Activated CD4-positive, alpha-beta T cell treated with anti-CD3 and anti-CD28 coated beads, Interleukin-2, Interleukin-4, amounts not matched to agents 100 ng/mL and 50 ng/mL, durations not matched to agents 16 hours and 8 hours (primary cell): ENCODE measurements around the gene GPRASP3.
"Not testable (repeated sequence)": the region's sequence is repeated elsewhere in the genome, so short reads cannot be mapped to it uniquely, and the experiment has no call there.

ENCODE experiments used
- DNase-seq: peaks from one replicate; pipeline ENCODE4 v3.0.0-alpha.2; 2020; ENCODE audit warnings: low spot score

The GPRASP3 gene, protein sequence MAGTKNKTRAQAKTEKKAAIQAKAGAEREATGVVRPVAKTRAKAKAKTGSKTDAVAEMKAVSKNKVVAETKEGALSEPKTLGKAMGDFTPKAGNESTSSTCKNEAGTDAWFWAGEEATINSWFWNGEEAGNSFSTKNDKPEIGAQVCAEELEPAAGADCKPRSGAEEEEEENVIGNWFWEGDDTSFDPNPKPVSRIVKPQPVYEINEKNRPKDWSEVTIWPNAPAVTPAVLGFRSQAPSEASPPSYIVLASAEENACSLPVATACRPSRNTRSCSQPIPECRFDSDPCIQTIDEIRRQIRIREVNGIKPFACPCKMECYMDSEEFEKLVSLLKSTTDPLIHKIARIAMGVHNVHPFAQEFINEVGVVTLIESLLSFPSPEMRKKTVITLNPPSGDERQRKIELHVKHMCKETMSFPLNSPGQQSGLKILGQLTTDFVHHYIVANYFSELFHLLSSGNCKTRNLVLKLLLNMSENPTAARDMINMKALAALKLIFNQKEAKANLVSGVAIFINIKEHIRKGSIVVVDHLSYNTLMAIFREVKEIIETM

DNA sequence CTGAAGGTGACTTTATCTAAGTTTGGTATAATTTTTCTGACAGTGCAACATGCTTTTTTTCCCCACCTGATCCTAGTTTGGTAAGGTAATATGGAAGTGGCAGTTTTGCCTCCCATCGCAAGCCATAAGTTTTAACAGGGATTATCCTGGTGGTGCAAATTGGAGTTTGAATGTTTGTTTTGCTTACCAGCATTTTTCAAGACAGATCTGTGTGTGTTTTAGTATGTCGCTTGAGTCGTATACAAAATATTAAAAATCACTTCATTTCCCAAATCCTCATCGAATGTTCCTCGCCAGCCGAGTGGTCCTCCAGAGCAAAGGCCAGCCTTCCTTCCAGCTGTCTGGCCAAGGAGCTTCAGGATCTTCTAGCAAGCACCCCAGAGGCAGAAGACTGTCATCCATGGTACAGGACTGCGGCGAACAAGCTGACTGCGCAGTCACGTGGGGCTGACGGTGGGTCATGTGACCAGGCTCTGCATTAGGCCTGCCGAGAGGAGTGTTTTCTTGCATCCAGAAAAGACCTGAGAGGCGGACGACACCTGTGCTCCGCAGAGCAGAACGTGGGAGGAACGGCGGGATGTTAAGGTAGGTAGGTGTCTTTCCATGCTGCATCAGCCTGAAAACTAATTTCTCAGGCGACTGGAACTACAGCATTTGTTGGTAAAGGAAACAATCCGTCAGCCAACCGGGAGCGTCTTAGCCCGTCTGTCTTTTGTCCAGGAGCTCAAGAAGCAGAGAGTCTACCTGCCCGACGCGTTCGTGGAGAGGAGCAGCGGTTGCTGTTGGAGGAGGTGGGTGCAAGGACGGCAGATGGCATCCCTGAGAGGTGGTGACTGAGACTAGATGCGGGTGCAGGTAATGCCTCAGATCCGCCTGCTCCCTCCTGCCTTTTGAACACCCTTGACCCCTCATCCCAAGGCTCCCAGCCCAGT is at the start of gene GPRASP3:
TSS of gene GPRASP3 (plus strand) at position 507 of the 932 bp plus-strand sequence. CDS start 28,253 bp downstream, outside the sequence.
- DNase-seq: peak; percentile 62

DNA sequence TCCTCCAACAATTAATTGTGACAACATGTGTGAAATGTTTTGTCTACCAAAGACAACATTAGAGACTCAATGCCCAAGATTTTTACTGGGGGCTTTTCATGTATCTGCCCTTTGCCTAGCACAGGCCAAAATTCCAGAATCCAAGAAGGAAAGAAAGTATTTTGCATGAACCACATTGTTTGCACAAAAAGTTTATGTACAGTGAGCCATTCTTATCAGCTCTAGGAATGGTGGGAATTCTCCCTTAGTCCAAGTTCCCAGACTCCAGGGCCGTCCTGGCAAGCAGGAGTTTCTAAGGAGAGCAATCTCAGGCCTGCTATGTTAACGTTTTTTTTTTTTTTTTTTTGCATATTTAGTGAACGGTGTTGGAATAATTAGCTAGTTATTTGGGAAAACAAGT is 47.7 kb upstream of the GPRASP3 start:
- DNase-seq: no peak

DNA sequence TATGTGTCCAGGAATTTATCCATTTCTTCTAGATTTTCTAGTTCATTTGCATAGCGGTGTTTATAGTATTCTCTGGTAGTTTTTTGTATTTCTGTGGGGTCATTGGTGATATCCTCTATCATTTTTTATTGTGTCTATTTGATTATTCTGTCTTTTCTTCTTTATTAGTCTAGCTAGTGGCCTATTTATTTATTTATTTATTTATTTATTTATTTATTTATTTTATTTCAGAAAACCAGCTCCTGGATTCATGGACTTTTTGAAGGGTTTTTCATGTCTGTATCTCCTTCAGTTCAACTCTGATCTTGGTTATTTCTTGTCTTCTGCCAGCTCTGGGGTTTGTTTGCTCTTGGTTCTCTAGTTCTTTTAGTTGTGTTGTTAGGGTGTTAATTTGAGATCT is 43.1 kb upstream of the GPRASP3 start:
- not testable (repeated sequence) for DNase-seq

DNA sequence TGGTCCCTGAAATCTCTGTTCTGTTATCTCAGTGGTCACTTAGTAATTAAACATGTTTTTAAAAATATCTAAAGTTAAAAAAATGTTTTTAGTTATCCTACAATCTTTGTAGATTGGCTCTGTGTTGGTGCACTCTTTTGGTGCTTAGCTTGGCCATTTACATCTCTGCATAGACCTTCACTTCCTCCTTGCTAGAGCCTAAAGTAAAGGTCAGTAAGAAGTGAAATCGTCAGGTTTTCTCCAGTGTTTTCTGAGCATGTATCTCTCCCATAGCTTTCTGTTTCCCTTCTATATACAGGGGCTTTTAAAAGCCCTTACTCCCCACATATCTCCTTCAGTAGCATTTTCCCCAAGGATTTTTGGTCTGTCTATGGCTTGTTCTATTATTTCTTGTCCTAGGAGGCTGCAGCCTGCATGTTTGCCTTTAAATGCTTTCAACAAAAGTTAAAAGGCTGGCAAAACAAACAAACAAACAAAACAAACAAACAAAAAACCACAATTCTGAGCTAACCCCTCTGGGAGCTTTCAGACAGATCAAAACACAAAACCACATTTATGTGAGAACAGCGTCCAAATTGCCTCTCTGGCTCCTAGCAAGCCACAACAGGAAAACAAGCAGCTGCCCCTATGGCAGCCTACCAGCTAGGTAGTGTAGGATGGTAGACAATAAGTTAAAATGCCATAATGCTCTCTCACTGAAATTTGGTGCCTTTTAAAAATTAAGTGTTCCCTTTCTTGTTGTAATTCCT is 35.6 kb upstream of the GPRASP3 start:
- no peak for DNase-seq

DNA sequence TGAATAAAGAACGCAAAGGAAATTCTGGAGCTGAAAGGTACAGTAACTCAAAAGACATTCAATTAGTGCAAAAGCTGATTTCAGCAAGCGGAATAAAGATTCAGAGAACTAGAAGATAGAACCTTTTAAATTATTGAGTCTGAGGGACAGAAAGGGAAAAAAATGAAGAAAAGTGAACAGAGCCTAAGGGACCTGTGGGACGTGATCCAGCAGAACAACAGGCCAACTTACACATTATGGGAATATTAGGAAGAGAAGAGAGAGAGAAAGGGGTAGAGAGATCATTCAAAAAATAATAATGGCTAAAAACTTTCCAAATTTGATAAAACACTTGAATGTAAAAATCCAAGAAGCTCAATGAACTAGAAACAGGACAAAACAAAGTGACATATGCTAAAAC is 25.8 kb upstream of the GPRASP3 start:
- DNase-seq: no peak

DNA sequence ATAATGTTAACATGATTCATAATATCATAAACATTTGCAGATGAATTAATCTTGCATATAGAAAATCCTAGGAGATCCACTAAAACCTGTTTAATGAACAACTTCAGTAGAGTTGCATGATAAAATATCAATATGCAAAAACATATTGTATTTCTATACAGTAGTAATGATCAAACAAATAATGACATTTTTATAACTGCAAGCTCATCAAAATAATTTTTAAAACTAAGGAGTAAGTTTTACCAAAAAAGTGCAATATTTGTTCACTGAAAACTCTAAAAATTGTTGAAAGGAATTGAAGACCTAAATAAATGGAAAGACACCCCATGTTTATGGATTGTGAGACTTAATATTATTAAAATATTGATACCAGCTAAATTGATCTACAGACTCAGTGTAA is 24.2 kb upstream of the GPRASP3 start:
- no peak for DNase-seq

DNA sequence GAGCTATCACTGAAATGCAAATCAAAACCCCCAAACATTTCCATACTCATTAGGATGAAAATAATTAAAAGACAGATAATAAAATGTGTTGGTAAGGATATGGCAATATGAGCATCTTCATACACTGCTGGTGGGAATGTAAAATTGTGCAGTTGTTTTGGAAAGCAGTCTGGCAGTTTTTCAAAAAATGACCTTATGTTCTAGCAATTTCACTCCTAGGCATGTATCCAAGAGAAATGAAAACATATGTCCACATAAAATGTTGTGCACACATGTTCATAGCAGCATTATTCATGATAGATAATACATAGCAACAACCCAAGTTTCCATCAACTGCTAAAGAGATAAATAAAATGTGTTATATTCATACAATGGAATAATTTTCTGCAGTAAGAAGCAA is 23.0 kb upstream of the GPRASP3 start:
- DNase-seq: no peak

DNA sequence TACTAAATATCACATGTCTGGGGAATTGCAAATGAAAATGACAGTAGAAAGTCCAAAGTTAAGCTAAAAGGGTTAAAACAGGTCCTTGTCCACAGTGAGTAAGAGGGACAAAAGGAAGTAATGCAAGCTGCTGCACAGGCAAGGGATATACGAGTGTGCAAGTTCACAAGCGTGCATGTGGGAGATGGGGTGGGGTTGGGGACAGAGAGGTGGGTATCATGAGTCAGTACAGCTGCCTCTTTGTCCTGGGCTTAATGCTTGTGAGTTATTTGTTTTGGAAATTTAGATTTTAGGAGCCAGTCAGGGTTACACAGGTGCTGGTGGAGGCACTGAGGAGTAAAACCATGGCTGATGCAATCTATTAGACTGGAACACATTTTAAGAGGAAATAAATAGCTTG is 11.6 kb upstream of the GPRASP3 start:
- no peak for DNase-seq

DNA sequence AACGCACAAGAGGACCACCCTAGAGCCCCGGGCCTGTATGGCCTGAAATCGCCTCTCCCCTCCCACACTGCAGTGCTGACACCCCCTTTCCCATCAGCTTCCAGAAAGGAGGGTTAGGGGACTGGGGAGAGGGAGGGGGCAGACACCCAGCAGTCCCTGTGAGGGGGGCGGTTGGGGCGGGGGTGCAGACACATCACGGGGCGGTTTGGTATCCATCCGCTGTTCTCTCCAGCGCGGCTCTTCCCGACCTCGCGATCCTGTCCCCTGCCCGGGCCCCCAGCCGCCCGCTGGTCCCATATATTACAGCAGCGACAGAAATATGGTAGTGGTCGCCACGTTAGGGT is 8.7 kb upstream of the GPRASP3 start:
- DNase-seq: no peak

DNA sequence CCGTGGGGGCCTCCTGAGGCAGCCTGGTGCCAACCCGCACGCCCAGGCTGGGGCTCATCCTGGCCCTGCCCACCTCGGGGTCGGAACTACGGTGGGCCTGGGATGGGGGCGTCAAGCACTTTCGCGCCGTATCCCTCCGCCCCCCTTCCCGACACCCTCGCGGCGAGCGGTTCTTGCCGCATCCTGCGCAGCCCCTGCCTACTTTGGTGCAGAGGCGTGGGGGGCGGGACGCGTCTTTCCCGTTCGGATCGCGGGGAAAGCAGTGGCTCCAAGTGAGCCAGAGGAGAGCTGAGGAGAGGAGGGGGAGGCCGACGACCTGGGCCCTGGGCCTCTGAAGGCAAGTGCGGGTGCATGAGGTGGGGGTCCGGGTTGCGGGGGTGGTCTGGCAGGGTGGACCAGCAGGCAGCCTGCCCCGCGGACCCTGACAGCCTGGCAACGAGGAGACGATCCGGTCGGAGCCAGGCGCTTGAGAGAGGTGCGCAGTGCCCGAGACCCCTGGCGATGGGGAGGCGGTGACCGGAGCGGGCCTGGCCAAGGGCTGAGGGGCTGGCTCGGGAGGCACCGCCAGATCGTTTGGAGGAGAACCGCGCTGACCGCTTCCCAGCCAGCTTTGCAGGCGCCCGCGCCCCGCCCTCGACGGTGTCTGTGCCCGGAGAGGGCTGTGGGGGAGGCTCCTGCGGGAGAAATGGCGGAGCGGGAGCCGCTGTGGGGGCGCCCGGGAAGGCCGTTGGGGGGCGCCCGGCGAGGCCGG is 8.2 kb upstream of the GPRASP3 start, which contains the start of gene GPRASP2:
TSS of gene GPRASP2 (plus strand) at position 233 of the 751 bp plus-strand sequence. CDS start 2,422 bp downstream, outside the sequence.
- no peak for DNase-seq

DNA sequence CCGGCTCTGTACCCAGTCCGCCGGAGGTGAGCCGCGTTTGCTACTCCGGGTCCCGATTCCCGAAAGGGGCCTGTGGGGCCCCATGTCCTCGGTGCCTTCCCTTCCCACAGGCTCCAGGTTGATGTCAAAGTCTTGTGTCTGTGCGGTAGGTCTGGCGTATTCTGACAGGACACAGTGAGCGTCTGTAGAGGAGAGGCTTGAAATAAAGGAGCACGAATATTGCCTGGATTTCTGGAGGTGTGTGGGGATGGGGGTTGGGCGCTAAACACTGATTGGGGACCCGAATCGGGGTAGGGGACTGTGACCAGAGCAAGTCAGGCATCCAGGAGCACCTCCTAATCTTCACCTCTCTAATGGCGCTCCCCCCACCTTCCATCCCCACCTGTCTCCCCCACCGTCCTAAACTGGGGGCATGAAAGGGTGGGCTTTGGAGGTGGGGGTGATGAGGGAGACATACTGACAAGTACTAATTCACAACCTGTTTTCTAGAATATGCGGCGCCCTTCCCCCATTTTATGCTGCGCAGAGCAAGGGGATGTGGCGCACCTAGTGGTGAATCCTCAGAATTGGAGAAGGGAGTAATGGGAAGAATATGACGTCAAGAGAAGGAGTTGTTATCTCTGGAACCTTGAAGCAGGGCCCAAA is 7.4 kb upstream of the GPRASP3 start:
- no peak for DNase-seq

DNA sequence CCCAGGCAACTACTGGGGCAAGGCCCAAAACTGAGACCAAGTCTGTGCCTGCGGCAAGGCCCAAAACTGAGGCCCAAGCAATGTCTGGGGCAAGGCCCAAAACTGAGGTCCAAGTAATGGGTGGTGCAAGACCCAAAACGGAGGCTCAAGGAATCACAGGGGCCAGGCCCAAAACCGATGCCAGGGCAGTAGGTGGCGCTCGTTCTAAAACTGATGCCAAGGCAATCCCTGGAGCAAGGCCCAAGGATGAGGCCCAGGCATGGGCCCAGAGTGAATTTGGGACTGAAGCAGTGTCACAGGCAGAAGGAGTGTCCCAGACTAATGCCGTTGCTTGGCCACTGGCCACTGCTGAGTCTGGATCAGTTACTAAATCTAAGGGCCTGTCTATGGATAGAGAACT is 5.5 kb upstream of the GPRASP3 start:
- no peak for DNase-seq

DNA sequence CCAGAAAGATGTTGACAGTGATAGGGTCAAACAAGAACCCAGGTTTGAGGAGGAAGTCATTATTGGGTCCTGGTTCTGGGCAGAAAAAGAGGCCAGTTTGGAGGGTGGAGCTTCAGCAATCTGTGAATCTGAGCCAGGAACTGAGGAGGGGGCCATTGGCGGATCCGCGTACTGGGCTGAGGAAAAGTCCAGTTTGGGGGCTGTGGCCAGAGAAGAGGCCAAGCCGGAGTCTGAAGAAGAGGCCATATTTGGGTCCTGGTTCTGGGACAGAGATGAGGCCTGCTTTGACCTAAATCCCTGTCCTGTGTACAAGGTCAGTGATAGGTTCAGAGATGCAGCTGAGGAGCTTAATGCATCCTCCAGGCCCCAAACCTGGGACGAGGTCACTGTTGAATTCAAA is 4.6 kb upstream of the GPRASP3 start:
- DNase-seq: no peak

DNA sequence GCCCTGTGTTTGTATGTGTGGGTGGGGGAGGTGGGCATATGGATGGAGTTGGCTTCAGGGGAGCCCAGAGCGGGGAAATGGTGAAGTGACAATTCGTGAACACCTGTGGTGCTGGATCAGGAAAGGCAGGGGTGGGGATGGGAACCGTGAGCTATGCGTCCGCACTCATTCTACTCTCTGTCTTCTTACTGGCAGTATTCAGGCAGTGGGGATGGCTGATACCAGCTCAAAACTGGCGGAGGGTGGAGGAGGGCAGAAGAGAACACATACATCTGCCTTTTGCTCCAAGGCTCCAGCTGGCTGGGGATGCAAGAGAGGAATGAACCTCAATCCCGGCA is 595 bp downstream of the GPRASP3 start:
- DNase-seq: not testable (repeated sequence)

DNA sequence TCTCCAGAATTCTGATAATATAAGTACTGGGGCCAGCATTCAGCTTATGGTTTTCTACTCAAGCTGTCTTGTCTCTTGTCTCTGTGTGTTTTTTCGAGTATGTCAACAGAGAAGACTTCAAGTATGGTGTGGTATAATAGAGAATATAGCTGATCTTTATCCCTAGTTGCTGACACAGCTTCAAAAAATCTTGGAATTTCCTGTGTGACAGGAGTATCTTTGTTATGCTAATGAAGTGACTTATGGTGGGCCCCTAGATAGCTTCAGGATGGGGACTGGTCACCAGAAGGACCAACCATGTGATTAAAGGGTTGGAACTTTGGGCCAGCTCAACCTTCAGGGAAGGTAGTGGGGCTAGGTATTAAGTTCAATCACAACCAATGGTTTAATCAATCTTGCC is 2.9 kb downstream of the GPRASP3 start:
- DNase-seq: no peak

DNA sequence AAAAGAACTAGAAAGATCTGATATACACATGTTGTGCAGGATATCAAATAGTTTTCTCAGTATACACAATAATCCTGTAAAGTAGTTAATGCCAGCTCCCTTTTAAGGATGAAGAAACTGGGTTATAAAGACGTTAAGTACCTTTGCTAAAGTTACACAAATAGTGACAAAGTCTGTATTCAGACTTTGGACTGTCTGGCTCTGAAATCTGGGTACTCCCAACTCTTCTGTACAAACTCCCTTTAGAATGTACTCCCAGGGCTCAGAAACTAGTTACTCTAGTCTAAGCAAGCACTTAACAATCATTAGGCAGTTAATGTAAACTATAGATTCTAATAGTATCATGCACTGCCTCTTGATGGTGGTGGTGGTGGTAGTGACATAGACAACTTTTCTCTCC is 7.2 kb downstream of the GPRASP3 start:
- no peak for DNase-seq

DNA sequence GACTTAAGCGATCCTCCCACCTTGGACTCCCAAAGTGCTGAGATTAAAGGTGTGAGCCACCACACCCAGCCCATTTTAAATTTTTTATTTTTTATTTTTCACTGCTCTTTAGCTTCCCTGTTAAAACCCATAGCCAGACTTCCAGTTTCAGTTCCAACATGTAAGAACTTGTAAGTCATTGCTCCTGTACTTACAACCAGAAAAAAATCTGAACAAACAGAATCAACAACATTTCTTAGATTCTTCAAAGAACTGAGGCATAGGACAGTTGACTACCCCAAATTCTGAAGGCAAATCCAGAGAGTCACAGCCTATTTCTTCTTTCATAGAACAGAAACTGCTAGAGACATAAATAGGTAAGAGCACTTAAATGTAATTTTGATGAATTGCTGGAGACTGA is 8.1 kb downstream of the GPRASP3 start:
- no peak for DNase-seq

DNA sequence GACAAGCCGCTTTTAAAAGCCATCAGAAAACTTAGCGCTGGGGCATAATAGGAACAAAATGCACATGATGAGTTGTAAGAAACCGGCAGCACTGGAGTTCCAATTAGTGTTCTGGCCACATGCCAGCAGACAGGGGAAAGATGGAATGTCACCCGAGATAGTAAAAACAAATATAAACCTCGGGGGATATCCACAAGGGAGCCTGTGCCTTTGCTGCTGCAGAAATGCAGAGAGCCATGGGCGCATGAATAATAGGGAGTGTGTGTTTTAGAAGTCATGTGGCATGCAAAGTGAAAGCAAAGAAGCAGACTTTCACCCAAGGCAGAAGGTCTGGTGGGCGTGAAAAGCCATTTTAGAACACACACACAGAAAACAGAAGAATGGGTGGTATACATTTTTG is 19.1 kb downstream of the GPRASP3 start:
- DNase-seq: no peak

DNA sequence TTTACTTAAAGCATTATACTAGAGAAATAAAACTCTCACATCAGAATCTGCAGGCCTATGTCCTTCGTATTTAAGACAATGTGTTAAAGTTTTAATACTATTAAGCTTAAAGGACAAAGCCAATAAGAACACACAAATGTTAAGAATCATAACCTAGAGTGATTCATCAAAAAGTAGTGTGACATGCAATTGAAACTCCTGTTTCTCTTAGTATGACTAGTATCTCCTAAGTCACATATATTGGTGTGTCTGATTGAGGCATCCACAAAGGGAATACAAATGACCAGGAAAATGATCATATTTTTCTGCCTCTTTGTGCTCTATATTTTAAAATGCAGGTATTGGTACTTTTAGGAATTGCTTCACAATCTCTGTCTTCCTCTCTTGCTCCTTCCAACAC is 23.8 kb downstream of the GPRASP3 start:
- no peak for DNase-seq

DNA sequence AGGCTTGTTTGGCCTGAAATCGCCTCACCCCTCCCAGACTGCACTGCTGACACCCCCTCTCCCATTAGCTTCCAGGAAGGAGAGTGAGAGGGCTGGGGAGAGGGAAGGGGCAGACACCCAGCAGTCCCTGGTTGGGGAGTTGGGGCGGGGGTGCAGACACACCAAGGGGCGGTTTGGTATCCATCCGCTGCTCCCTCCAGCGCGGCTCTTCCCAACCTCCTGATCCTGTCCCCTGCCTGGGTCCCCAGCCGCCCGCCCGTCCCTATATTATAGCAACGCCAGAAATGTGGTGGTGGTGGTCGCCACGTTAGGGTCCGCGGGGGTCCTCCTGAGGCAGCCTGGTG is 24.9 kb downstream of the GPRASP3 start:
- DNase-seq: no peak
